SH-SY5Y (cell line): ENCODE data around the gene GNPNAT1.

Experiments used
- GATA2 ChIP-seq: IDR thresholded peaks from 2 replicates; pipeline ENCODE4 v1.6.1; 2011; ENCODE audit warnings: mild to moderate bottlenecking, low read depth, low read length
- GATA3 ChIP-seq: IDR thresholded peaks from 2 replicates; pipeline ENCODE4 v1.6.1; 2011; ENCODE audit warnings: low read depth, mild to moderate bottlenecking, low read length, moderate library complexity

- TF ChIP-seq GATA2 (no peak), GATA3 (no peak)
Measured at GRCh38 chr14:52797653-52798052, 6.2 kb upstream of the GNPNAT1 start.
